ENCODE measurements around the gene EVC. TPM values are rescaled to one million over a fixed set of nuclear protein-coding genes. Genes with fewer than 3 reads are reported as not detected.

The EVC gene
- total RNA-seq, 2 experiments from 2014 or later: 0.70 to 1.5 TPM

GRCh38 chr4:5812506-5813229 is 101.7 kb downstream of the EVC start:
- ATAC-seq (ENCODE audit: poor library complexity) (no peak), DNase-seq (peak in 4 of 14 experiments; percentile 13 to 56 (median 48))
- POLR2A ChIA-PET: no interaction called here
- H3K4me3 ChIP-seq (ENCODE audit: low read length): no peak overlapping the region
- no peaks in the 10 kb centered on the region for H3K4me1 Mint-ChIP-seq (ENCODE audit: low read depth)
- no peaks in the 10 kb centered on the region for H3K27me3 ChIP-seq (ENCODE audit: control insufficient read depth in 1 of 2, insufficient read depth in 2 of 2, low read length in 2 of 2)
- no peak overlapping the region for H3K27ac ChIP-seq (ENCODE audit: low read depth in 1 of 2, low read length in 2 of 2)
- no peaks in the 10 kb centered on the region for H3K36me3 ChIP-seq (ENCODE audit: insufficient read depth, low read length)
- CTCF ChIA-PET: interaction anchor here (0.5 to 1.0 kb wide), 2 partner anchors 1326 to 1562 kb away, joined by 3 read pairs; no protein-coding TSS in a partner anchor
- no peak overlapping the region for H3K4me3 Mint-ChIP-seq
- no peaks in the 10 kb centered on the region for H3K4me1 ChIP-seq (ENCODE audit: insufficient read depth, low read length)
- peak; percentile 29 for TF ChIP-seq CTCF (IDR thresholded peaks at IDR 0.05)
- H3K9me3 ChIP-seq (ENCODE audit: control insufficient read depth in 1 of 2, insufficient read depth in 1 of 2, low read length in 2 of 2): peaks cover 0 to 14% of the 10 kb centered on the region in 2 experiments
- intact Hi-C loops (cut with DNase I, micrococcal nuclease): loop anchor here (1.0 to 10.0 kb wide), 4 partner anchors 818 to 1555 kb away; no protein-coding TSS in a partner anchor
- no peak overlapping the region for H3K27ac Mint-ChIP-seq
- no peaks in the 10 kb centered on the region for H3K36me3 Mint-ChIP-seq (ENCODE audit: low read depth)
- H3K27me3 Mint-ChIP-seq: peaks cover 9% of the 10 kb centered on the region
- H3K9me3 Mint-ChIP-seq: no peaks in the 10 kb centered on the region

GRCh38 chr4:5813882-5814255 is 102.9 kb downstream of the EVC start:
- H3K9me3 Mint-ChIP-seq: no peaks in the 10 kb centered on the region
- Histone ChIP-seq H3K27me3 (ENCODE audit: control insufficient read depth in 1 of 2, insufficient read depth in 2 of 2, low read length in 2 of 2) (no peaks in the 10 kb centered on the region), H3K36me3 (ENCODE audit: insufficient read depth, low read length) (no peaks in the 10 kb centered on the region), H3K4me3 (ENCODE audit: low read length) (no peak overlapping the region), H3K4me1 (ENCODE audit: insufficient read depth, low read length) (no peaks in the 10 kb centered on the region), H3K9me3 (ENCODE audit: control insufficient read depth in 1 of 2, insufficient read depth in 1 of 2, low read length in 2 of 2) (peaks cover 0 to 14% of the 10 kb centered on the region in 2 experiments), H3K27ac (ENCODE audit: low read depth in 1 of 2, low read length in 2 of 2) (no peak overlapping the region)
- DNase-seq: no peak
- peaks cover 12% of the 10 kb centered on the region for H3K27me3 Mint-ChIP-seq
- intact Hi-C loops (cut with DNase I, micrococcal nuclease): loop anchor here (1.0 to 10.0 kb wide), 4 partner anchors 819 to 1557 kb away; no protein-coding TSS in a partner anchor
- H3K4me1 Mint-ChIP-seq (ENCODE audit: low read depth): no peaks in the 10 kb centered on the region
- no peak for TF ChIP-seq CTCF (IDR thresholded peaks at IDR 0.05)
- CTCF ChIA-PET: no interaction called here
- no peak for ATAC-seq (ENCODE audit: poor library complexity)
- POLR2A ChIA-PET: no interaction called here
- H3K27ac Mint-ChIP-seq: no peak overlapping the region
- H3K36me3 Mint-ChIP-seq (ENCODE audit: low read depth): no peaks in the 10 kb centered on the region
- no peak overlapping the region for H3K4me3 Mint-ChIP-seq

DNA sequence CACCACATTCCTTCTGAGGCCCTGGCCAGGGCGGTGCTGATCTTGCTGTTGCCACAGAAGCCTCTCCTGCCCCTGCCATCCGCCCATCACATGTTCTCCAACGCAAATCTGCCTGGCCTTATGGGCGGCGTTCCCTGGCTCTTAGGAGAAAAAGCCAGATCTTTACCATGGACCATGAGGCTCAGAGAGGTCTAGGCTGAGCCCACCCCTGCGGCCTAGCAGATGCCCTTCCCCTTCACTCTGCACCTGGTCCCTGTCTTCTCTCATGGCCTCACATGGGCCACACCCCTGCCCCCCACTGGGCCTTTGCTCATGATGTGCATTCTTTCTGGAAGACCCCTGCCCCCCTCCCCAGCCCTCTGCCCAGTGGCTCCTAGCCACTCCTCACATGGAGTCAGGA is 103.4 kb downstream of the EVC start:
- CTCF ChIA-PET: no interaction called here
- POLR2A ChIA-PET: no interaction called here
- no peak for DNase-seq
- H3K4me1 ChIP-seq (ENCODE audit: insufficient read depth, low read length): no peaks in the 10 kb centered on the region
- H3K4me3 Mint-ChIP-seq: no peak overlapping the region
- H3K27me3 ChIP-seq (ENCODE audit: control insufficient read depth in 1 of 2, insufficient read depth in 2 of 2, low read length in 2 of 2): no peaks in the 10 kb centered on the region
- no peak for TF ChIP-seq CTCF (IDR thresholded peaks at IDR 0.05)
- H3K9me3 ChIP-seq (ENCODE audit: control insufficient read depth in 1 of 2, insufficient read depth in 1 of 2, low read length in 2 of 2): peaks cover 0 to 14% of the 10 kb centered on the region in 2 experiments
- H3K27me3 Mint-ChIP-seq: peaks cover 12% of the 10 kb centered on the region
- no peaks in the 10 kb centered on the region for H3K9me3 Mint-ChIP-seq
- H3K27ac Mint-ChIP-seq: no peak overlapping the region
- intact Hi-C loops (cut with DNase I, micrococcal nuclease): loop anchor here in 1 of 2 experiments (5.0 to 10.0 kb wide), 3 partner anchors 820 to 1557 kb away; no protein-coding TSS in a partner anchor
- no peaks in the 10 kb centered on the region for H3K36me3 ChIP-seq (ENCODE audit: insufficient read depth, low read length)
- no peak for ATAC-seq (ENCODE audit: poor library complexity)
- no peaks in the 10 kb centered on the region for H3K36me3 Mint-ChIP-seq (ENCODE audit: low read depth)
- no peak overlapping the region for H3K4me3 ChIP-seq (ENCODE audit: low read length)
- no peak overlapping the region for H3K27ac ChIP-seq (ENCODE audit: low read depth in 1 of 2, low read length in 2 of 2)
- no peaks in the 10 kb centered on the region for H3K4me1 Mint-ChIP-seq (ENCODE audit: low read depth)
